Measurements from ENCODE around the gene USP32. TPM values are rescaled to one million over a fixed set of nuclear protein-coding genes. Genes with fewer than 3 reads are reported as not detected.
A peak's percentile ranks its signal among the peaks of the same experiment; 100 is the strongest.
"Not testable (repeated sequence)": the region's sequence is repeated elsewhere in the genome, so short reads cannot be mapped to it uniquely, and the experiment has no call there.

The USP32 gene
- total and polyA plus RNA-seq, 2 donors (not counting 1 experiment from before 2014, with no cell fraction given): 7.7 to 48.8 TPM

- Histone ChIP-seq H3K4me1 (ENCODE audit: control insufficient read depth in 2 of 2, insufficient read depth in 2 of 2, low read length in 2 of 2) (peaks cover 19 to 23% of the 10 kb centered on the region in 2 donors), H3K4me2 (replicated peaks; ENCODE audit: low read depth, low read length, poor library complexity, severe bottlenecking) (peak overlapping the region; percentile 36), H3K27me3 (replicated peaks in 1 of 4; ENCODE audit: control extremely low read depth in 1 of 4, control insufficient read depth in 3 of 4, insufficient read depth in 4 of 4, low read length in 3 of 4) (no peaks in the 10 kb centered on the region), H2AFZ (ENCODE audit: insufficient read depth, low read depth, low read length, poor library complexity, severe bottlenecking) (no peak overlapping the region), H3K9me3 (ENCODE audit: control extremely low read depth in 1 of 3, control insufficient read depth in 2 of 3, insufficient read depth in 1 of 3, low read length in 2 of 3) (no peaks in the 10 kb centered on the region), H4K20me1 (ENCODE audit: control insufficient read depth, insufficient read depth, low read length, poor library complexity, severe bottlenecking) (peaks cover 10% of the 10 kb centered on the region), H3K4me3 (ENCODE audit: control extremely low read depth in 1 of 5, extremely low read depth in 1 of 5, insufficient read depth in 1 of 5, low read depth in 2 of 5, low read length in 4 of 5) (no peak overlapping the region), H3K27ac (ENCODE audit: low read length in 2 of 2) (no peak overlapping the region), H3K79me2 (ENCODE audit: control insufficient read depth, insufficient read depth, low read length) (peaks cover 96% of the 10 kb centered on the region), H3K9ac (ENCODE audit: low read length) (no peak overlapping the region), H3K36me3 (replicated peaks in 1 of 2; ENCODE audit: control extremely low read depth in 1 of 2, control insufficient read depth in 1 of 2, extremely low read depth in 1 of 2, insufficient read depth in 2 of 2, low read length in 1 of 2) (peaks cover 0 to 1% of the 10 kb centered on the region in 2 experiments)
- no peak for ATAC-seq (ENCODE audit: low read depth)
- 58% methylated on average over 2 of the region's 4 CpGs for WGBS (ENCODE audit: insufficient coverage)
- Mint-ChIP-seq H3K27ac (no peak overlapping the region), H3K4me3 (no peak overlapping the region), H3K4me1 (peaks cover 57% of the 10 kb centered on the region), H3K9me3 (ENCODE audit: insufficient read depth) (no peaks in the 10 kb centered on the region), H3K27me3 (no peaks in the 10 kb centered on the region)
- POLR2A ChIA-PET: interaction anchor here (0.6 kb wide), 1 partner anchor 30 kb away, joined by 4 read pairs; no protein-coding TSS in a partner anchor
- intact Hi-C loops (cut with micrococcal nuclease): no loop called here
- CTCF ChIA-PET: interaction anchor here (0.7 kb wide), 1 partner anchor 154 kb away, joined by 4 read pairs; no protein-coding TSS in a partner anchor
- DNase-seq: no peak
- TF ChIP-seq CTCF (IDR thresholded peaks at IDR 0.05) (no peak), EZH2 (IDR thresholded peaks at IDR 0.05; ENCODE audit: borderline replicate concordance, insufficient read depth, low read depth, low read length, poor library complexity, severe bottlenecking) (no peak)
Observed at GRCh38 chr17:60386147-60387058, 5.5 kb downstream of the USP32 start.

- not testable (repeated sequence) for H3K27ac Mint-ChIP-seq
- CTCF ChIA-PET: interaction anchor here (0.7 kb wide), 1 partner anchor 153 kb away, joined by 3 read pairs; no protein-coding TSS in a partner anchor
Observed at GRCh38 chr17:60384921-60385320, 7.0 kb downstream of the USP32 start.

More at GRCh38 chr17:60384921-60385320, 7.0 kb downstream of the USP32 start:
- H3K4me3 Mint-ChIP-seq; H3K36me3 ChIP-seq (replicated peaks in 1 of 2; ENCODE audit: control extremely low read depth in 1 of 2, control insufficient read depth in 1 of 2, extremely low read depth in 1 of 2, insufficient read depth in 2 of 2, low read length in 1 of 2); intact Hi-C loops (cut with micrococcal nuclease); H3K9ac ChIP-seq (ENCODE audit: low read length); ATAC-seq (ENCODE audit: low read depth); H3K9me3 Mint-ChIP-seq (ENCODE audit: insufficient read depth); H3K4me3 ChIP-seq (ENCODE audit: control extremely low read depth in 1 of 5, extremely low read depth in 1 of 5, insufficient read depth in 1 of 5, low read depth in 2 of 5, low read length in 4 of 5); H3K4me1 ChIP-seq (ENCODE audit: control insufficient read depth in 2 of 2, insufficient read depth in 2 of 2, low read length in 2 of 2); H3K27me3 Mint-ChIP-seq; POLR2A ChIA-PET; H3K4me2 ChIP-seq (replicated peaks; ENCODE audit: low read depth, low read length, poor library complexity, severe bottlenecking); DNase-seq; H2AFZ ChIP-seq (ENCODE audit: insufficient read depth, low read depth, low read length, poor library complexity, severe bottlenecking); H3K27ac ChIP-seq (ENCODE audit: low read length in 2 of 2); H3K27me3 ChIP-seq (replicated peaks in 1 of 4; ENCODE audit: control extremely low read depth in 1 of 4, control insufficient read depth in 3 of 4, insufficient read depth in 4 of 4, low read length in 3 of 4); H3K9me3 ChIP-seq (ENCODE audit: control extremely low read depth in 1 of 3, control insufficient read depth in 2 of 3, insufficient read depth in 1 of 3, low read length in 2 of 3): not testable (repeated sequence)
- peaks cover 44% of the 10 kb centered on the region for H3K4me1 Mint-ChIP-seq
- 100% methylated on average over 5 of the region's 7 CpGs for WGBS (ENCODE audit: insufficient coverage)
- Histone ChIP-seq H4K20me1 (ENCODE audit: control insufficient read depth, insufficient read depth, low read length, poor library complexity, severe bottlenecking) (peaks cover 10% of the 10 kb centered on the region), H3K79me2 (ENCODE audit: control insufficient read depth, insufficient read depth, low read length) (peaks cover 84% of the 10 kb centered on the region)

Data from B cell (primary cell).